CD14-positive monocyte (primary cell): Measurements from ENCODE around the gene CSF2RB. TPM values are rescaled to one million over a fixed set of nuclear protein-coding genes. Genes with fewer than 3 reads are reported as not detected.
A peak's percentile ranks its signal among the peaks of the same experiment; 100 is the strongest.

Source experiments
- DNase-seq, 3 donors: peaks; one replicate each; pipeline ENCODE4 v3.0.0-alpha.2; 2011 to 2022
- H2AFZ ChIP-seq: 2 replicates; pipeline ENCODE4 v1.6.0; 2012; ENCODE audit warnings: mild to moderate bottlenecking, low read depth, low read length, inconsistent platforms; ENCODE audit not compliant: insufficient read depth, poor library complexity, severe bottlenecking
- H3K27ac ChIP-seq, 2 donors: 1 replicate in 1 of 2; 2 replicates in 1 of 2; pipeline ENCODE4 v1.5.1; 2012 to 2013; ENCODE audit warnings: low read length in 2 of 2, control low read depth in 1 of 2, inconsistent platforms in 1 of 2, low read depth in 1 of 2, mild to moderate bottlenecking in 1 of 2
- H3K27me3 ChIP-seq, 2 donors: one replicate each; pipeline versions ENCODE4 v1.6.0 to v1.6.1; 2011 to 2013; ENCODE audit warnings: low read length in 2 of 2; ENCODE audit not compliant: control insufficient read depth in 2 of 2, insufficient read depth in 2 of 2
- H3K36me3 ChIP-seq, 2 donors: replicated peaks in 1 of 2; 1 replicate in 1 of 2; 2 replicates in 1 of 2; pipeline versions ENCODE4 v1.5.1 to v1.6.1; 2012 to 2013; ENCODE audit warnings: low read length in 2 of 2, control low read depth in 1 of 2, inconsistent platforms in 1 of 2, mild to moderate bottlenecking in 1 of 2; ENCODE audit not compliant: insufficient read depth in 2 of 2, control insufficient read depth in 1 of 2
- H3K4me1 ChIP-seq, 2 donors: 1 replicate in 1 of 2; 2 replicates in 1 of 2; pipeline versions ENCODE4 v1.5.1 to v1.6.1; 2012 to 2013; ENCODE audit warnings: low read length in 2 of 2, control low read depth in 1 of 2, inconsistent platforms in 1 of 2, mild to moderate bottlenecking in 1 of 2, moderate library complexity in 1 of 2; ENCODE audit not compliant: insufficient read depth in 2 of 2, control insufficient read depth in 1 of 2
- H3K4me2 ChIP-seq: replicated peaks from 2 replicates; pipeline ENCODE3; 2012; ENCODE audit warnings: low read length, moderate library complexity, mild to moderate bottlenecking; ENCODE audit not compliant: poor library complexity, severe bottlenecking; ENCODE audit errors: extremely low read depth
- H3K4me3 ChIP-seq, 3 experiments: fragments of 200-600 bp in 1 of 3; sonication (generic) in 1 of 3; replicated peaks in 1 of 3; 1 replicate in 2 of 3; 2 replicates in 1 of 3; pipeline ENCODE4 v1.5.1; 2011 to 2013; ENCODE audit warnings: low read length in 3 of 3, mild to moderate bottlenecking in 3 of 3, control low read depth in 2 of 3, low read depth in 2 of 3, inconsistent platforms in 1 of 3, moderate library complexity in 1 of 3
- H3K79me2 ChIP-seq: 2 replicates; pipeline ENCODE4 v1.6.0; 2012; ENCODE audit warnings: mild to moderate bottlenecking, control low read depth, inconsistent platforms, low read length, moderate library complexity; ENCODE audit not compliant: insufficient read depth
- H3K9ac ChIP-seq: 2 replicates; pipeline ENCODE4 v1.6.0; 2017; ENCODE audit warnings: low read length, mild to moderate bottlenecking; ENCODE audit not compliant: insufficient read depth, poor library complexity, severe bottlenecking
- H3K9me3 ChIP-seq, 2 donors: replicated peaks in 1 of 2; 1 replicate in 1 of 2; 2 replicates in 1 of 2; pipeline versions ENCODE4 v1.5.1 to v1.6.1; 2012 to 2013; ENCODE audit warnings: low read length in 2 of 2, control low read depth in 1 of 2; ENCODE audit not compliant: control insufficient read depth in 1 of 2, insufficient read depth in 1 of 2
- H4K20me1 ChIP-seq: 2 replicates; pipeline ENCODE4 v1.6.0; 2012; ENCODE audit warnings: mild to moderate bottlenecking, low read length, control low read depth, moderate library complexity; ENCODE audit not compliant: insufficient read depth
- H3K27ac Mint-ChIP-seq, 7 donors: one replicate each; pipeline ENCODE4 v1.8.0; 2020; ENCODE audit warnings: mild to moderate bottlenecking in 7 of 7, mixed read lengths in 7 of 7, moderate library complexity in 6 of 7, inconsistent platforms in 2 of 7
- H3K27me3 Mint-ChIP-seq, 3 donors: one replicate each; pipeline ENCODE4 v1.8.0; 2021 to 2022; ENCODE audit warnings: low read depth in 3 of 3, mild to moderate bottlenecking in 3 of 3, mixed read lengths in 3 of 3, moderate library complexity in 3 of 3, inconsistent platforms in 1 of 3
- H3K36me3 Mint-ChIP-seq, 2 donors: one replicate each; pipeline ENCODE4 v1.8.0; 2020; ENCODE audit warnings: mixed read lengths in 2 of 2, inconsistent platforms in 1 of 2, mild to moderate bottlenecking in 1 of 2
- H3K4me1 Mint-ChIP-seq: one replicate; pipeline ENCODE4 v1.8.0; 2020; ENCODE audit warnings: mild to moderate bottlenecking, mixed read lengths
- H3K4me3 Mint-ChIP-seq, 2 donors: one replicate each; pipeline ENCODE4 v1.8.0; 2020; ENCODE audit warnings: mild to moderate bottlenecking in 2 of 2, mixed read lengths in 2 of 2, moderate library complexity in 1 of 2
- H3K9me3 Mint-ChIP-seq, 7 donors: one replicate each; pipeline ENCODE4 v1.8.0; 2020 to 2022; ENCODE audit warnings: mixed read lengths in 7 of 7, mild to moderate bottlenecking in 6 of 7, moderate library complexity in 6 of 7, inconsistent platforms in 2 of 7
- CTCF ChIP-seq: fragments of 200-600 bp; IDR thresholded peaks from one replicate; pipeline ENCODE4 v1.8.0; 2022; ENCODE audit warnings: antibody characterized with exemption, mild to moderate bottlenecking
- WGBS: methylation state at CpG from one replicate; pipeline ENCODE4 v1.1.5; 2013; ENCODE audit warnings: missing lambda C conversion rate; ENCODE audit not compliant: insufficient coverage; 5-methylcytosine and 5-hydroxymethylcytosine counted together
- intact Hi-C, 2 donors: fragments of 100-400 bp; cut with micrococcal nuclease; formaldehyde crosslinking; loops; one replicate each; pipeline versions ENCODE4 v1.15.0 to v1.15.1; 2023
- polyA plus RNA-seq, 3 donors: library from polyadenylated mRNA; depleted of rRNA in 1 of 3; unstranded in 2 of 3; stranded (reverse) in 1 of 3; fragments of 300-500 nt in 2 of 3; fragments of >200 nt in 1 of 3; fragmentation: Illumina TruSeq in 2 of 3; gene quantifications; 1 replicate in 2 of 3; 2 replicates in 1 of 3; pipeline ENCODE4 v1.2.3, GENCODE V29; 2012 to 2021

The CSF2RB gene
- polyA plus RNA-seq, 3 donors: 29.9 to 91.1 (median 52.7) TPM

- Mint-ChIP-seq H3K4me3 (no peak overlapping the region), H3K9me3 (peaks cover 3 to 14% (median 4%) of the 10 kb centered on the region in 7 donors), H3K27me3 (peaks cover 6 to 9% (median 6%) of the 10 kb centered on the region in 3 donors)
Measured at GRCh38 chr22:36951746-36952145, 38.3 kb downstream of the CSF2RB start.

GRCh38 chr22:36953239-36954080 is 40.0 kb downstream of the CSF2RB start:
- no peaks in the 10 kb centered on the region for H3K36me3 ChIP-seq
- Mint-ChIP-seq H3K36me3 (no peaks in the 10 kb centered on the region), H3K27ac (peak overlapping the region in 1 of 7 donors; percentile 59), H3K4me1 (peaks cover 2% of the 10 kb centered on the region), H3K27me3 (peaks cover 6 to 9% (median 6%) of the 10 kb centered on the region in 3 donors), H3K9me3 (peaks cover 3 to 11% (median 8%) of the 10 kb centered on the region in 7 donors), H3K4me3 (no peak overlapping the region)
- H3K9me3 ChIP-seq: peaks cover 0 to 8% of the 10 kb centered on the region in 2 donors
- no peaks in the 10 kb centered on the region for H4K20me1 ChIP-seq
- no peak overlapping the region for H3K4me3 ChIP-seq
- H3K9ac ChIP-seq: no peak overlapping the region
- no peaks in the 10 kb centered on the region for H3K4me1 ChIP-seq
- no peaks in the 10 kb centered on the region for H3K27me3 ChIP-seq
- 87% methylated on average over 6 of the region's 13 CpGs for WGBS
- H3K27ac ChIP-seq: no peak overlapping the region
- DNase-seq: no peak
- no peak for TF ChIP-seq CTCF
- no peaks in the 10 kb centered on the region for H3K79me2 ChIP-seq
- intact Hi-C loops: no loop called here
- H2AFZ ChIP-seq: no peak overlapping the region
- H3K4me2 ChIP-seq: no peak overlapping the region

More at GRCh38 chr22:36951746-36952145, 38.3 kb downstream of the CSF2RB start:
- no peak for TF ChIP-seq CTCF
- intact Hi-C loops: no loop called here
- Histone ChIP-seq H4K20me1 (no peaks in the 10 kb centered on the region), H3K9me3 (peaks cover 0 to 5% of the 10 kb centered on the region in 2 donors), H3K4me3 (no peak overlapping the region), H2AFZ (no peak overlapping the region), H3K36me3 (no peaks in the 10 kb centered on the region), H3K4me1 (no peaks in the 10 kb centered on the region), H3K4me2 (no peak overlapping the region), H3K9ac (no peak overlapping the region), H3K79me2 (no peaks in the 10 kb centered on the region), H3K27ac (no peak overlapping the region), H3K27me3 (no peaks in the 10 kb centered on the region)
- no peaks in the 10 kb centered on the region for H3K36me3 Mint-ChIP-seq
- no peak for DNase-seq
- peaks cover 3% of the 10 kb centered on the region for H3K4me1 Mint-ChIP-seq
- 81% methylated on average over 7 of the region's 7 CpGs for WGBS
- no peak overlapping the region for H3K27ac Mint-ChIP-seq
